Islet precursor cell (in vitro differentiated cells): ENCODE data around the gene CER1.

Experiments used
- DNase-seq: peaks from one replicate; pipeline ENCODE4 v3.0.0-alpha.2; 2018

The CER1 gene, protein sequence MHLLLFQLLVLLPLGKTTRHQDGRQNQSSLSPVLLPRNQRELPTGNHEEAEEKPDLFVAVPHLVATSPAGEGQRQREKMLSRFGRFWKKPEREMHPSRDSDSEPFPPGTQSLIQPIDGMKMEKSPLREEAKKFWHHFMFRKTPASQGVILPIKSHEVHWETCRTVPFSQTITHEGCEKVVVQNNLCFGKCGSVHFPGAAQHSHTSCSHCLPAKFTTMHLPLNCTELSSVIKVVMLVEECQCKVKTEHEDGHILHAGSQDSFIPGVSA

DNA sequence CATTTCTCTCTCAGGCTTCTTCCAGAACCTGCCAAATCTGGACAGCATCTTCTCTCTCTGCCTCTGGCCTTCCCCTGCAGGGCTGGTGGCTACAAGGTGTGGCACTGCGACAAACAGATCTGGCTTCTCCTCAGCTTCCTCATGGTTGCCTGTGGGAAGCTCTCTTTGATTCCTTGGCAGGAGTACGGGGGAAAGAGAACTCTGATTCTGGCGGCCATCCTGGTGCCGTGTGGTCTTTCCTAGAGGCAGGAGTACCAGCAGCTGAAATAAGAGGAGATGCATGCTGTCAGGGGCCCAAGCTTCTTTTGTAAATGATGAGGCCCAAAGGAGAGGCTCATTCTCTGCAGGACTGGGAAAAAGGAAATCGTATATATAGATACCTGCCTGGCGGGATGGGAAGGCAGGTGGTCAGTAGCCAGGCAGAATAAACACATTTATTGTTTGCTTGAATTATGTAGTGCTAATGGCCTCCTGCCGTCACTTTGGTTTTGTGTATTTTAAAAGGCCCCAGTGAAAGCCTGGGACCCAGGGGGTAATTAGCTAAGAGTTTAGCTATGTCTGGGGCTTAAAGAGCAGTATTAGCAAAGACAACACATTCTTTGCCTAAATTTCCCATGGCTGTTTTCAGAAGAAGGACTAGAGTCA lies at the start of gene CER1:
Gene CER1 (minus strand): TSS at position 343 of the 645 bp plus-strand sequence. CDS start 61 bp downstream, at position 282.
- DNase-seq = peak; percentile 76

GRCh38 chr9:14770592-14770991 lies 48.1 kb upstream of the CER1 start:
- DNase-seq = no peak

DNA sequence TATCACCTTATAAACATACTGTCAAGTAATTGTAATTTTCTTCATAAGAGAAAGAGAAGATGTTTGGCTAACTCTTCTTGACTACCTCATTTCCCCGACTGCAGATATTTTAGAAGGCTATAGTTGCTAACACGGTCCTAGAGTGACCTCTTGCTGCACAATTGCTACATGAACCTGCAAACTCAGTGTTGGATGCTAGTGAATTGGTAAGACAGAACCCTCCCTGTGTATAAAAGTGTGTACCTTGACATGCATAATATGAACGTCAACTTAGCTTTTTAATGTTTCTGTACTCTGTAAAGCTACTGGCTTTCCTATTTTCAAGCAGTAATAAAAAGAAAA lies 46.7 kb upstream of the CER1 start:
- no peak for DNase-seq

GRCh38 chr9:14768405-14769229 lies 46.1 kb upstream of the CER1 start:
- DNase-seq = no peak

GRCh38 chr9:14766299-14766698 lies 43.8 kb upstream of the CER1 start:
- DNase-seq = no peak

DNA sequence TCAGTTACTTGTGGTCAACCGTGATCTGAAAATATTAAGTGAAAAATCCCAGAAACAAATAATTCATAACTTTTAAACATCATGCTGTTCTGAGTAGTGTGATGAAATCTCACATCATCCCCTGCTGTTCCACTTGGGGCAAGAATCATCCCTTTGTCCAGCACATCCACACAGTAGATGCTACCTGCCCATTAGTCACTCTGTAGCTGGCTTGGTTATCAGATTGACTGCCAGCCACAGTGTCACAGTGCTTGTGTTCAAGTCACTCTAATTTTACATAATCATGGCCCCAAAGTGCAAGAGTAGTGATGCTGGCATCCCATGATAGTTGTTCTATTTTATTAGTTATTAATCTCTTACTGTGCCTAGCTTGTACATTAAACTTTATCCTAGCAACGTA lies 39.1 kb upstream of the CER1 start:
- no peak for DNase-seq

DNA sequence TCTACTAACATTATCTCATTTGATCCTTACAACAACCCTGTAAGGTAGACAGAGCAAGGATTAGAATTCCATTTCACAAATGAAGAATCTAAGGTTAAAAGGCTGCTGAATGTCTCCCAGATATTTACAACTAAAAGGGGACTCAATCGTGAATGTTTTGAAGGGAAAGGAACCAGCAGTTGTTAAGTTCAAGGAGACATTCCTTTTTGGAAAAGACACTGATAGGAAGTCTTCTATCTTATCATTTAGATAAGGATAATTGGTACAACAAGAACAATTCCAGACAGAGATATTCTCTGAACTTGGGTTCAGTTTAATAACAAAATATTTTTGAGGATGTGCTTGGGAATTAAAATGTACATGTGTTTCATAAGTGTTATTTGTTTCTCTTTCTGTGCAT lies 37.5 kb upstream of the CER1 start:
- DNase-seq = no peak

DNA sequence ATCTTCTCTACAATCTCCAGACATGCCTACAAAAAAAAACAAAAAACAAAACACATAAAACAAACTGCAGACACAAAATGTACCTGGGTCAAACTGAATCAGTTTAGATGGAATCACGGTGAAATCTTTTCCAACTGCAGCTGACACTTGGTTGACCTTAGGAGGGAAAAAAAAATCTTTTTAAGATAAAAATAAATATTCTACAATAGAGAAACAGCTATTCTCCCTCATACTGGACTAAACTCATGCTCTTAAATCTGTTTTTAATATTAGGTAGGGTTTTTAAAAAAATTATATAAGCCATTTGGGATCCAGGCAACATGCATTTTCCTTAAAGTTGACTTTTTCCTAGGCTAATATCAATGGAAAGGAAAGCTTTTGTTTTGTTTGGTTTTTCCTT lies 33.8 kb upstream of the CER1 start:
- DNase-seq = no peak

GRCh38 chr9:14752871-14753270 lies 30.3 kb upstream of the CER1 start:
- DNase-seq = no peak

DNA sequence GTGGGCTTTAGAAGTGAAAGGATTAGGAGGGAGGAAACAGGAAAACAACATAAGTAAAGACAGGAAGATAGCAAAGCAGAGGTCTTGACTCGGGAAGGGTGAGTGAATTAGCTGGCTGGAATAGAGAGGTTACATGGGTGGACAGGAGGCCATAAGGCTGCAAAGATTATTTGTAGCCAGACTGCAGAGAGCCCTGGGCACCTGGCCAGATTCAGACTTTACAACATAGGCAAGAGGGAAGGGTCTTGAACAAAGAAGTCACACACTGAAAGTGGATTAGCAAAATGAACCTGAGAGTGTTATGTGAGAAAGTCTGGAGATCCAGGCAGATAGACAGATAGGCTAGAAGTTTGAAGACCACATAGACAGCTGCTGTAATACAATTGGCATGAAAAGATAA lies 29.7 kb upstream of the CER1 start:
- DNase-seq = no peak

DNA sequence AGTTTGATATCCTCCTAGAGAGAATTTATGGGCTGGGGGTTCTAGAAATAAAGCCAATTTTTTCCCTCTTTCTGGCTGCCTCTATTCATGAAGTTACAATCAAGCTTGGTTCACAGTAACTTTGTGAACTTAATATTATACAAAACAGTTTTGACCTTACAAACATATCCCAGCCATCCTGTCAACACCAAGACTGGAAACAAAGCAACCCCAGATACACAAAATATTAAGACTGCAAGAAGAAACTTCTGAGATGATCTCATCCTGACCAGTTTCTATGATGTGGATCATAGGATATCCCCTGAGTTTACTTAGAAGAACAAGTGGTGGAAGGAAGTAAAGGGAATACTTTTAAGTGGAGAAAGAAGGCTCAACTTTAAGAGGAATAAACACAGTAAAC lies 28.3 kb upstream of the CER1 start:
- no peak for DNase-seq

- DNase-seq = no peak
These were observed 27.2 kb upstream of the CER1 start for GRCh38 chr9:14749741-14750211.

GRCh38 chr9:14748373-14748772 lies 25.8 kb upstream of the CER1 start:
- no peak for DNase-seq

- DNase-seq = no peak
These were observed 24.6 kb upstream of the CER1 start for GRCh38 chr9:14747111-14747510.

DNA sequence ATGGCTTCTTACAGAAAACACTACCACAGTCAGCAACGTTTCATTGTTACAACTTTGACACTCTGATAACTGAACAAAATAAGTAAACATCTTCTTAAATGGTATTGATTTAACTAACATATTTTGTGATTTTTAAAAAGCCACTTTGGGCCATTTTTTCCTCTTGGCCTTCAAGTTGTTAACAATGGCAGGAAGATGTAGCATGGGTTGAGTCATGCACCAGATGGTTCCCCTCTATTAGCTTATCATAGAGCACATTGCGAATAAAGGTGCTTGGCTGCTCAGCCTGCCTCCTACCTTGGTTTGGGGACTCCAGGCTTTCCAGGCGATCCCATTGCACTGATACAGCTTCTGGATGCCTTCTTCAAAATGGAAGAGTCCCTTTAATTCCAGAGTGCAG lies 24.1 kb upstream of the CER1 start:
- no peak for DNase-seq

- DNase-seq = no peak
These were observed 22.2 kb upstream of the CER1 start for GRCh38 chr9:14744768-14745167.

DNA sequence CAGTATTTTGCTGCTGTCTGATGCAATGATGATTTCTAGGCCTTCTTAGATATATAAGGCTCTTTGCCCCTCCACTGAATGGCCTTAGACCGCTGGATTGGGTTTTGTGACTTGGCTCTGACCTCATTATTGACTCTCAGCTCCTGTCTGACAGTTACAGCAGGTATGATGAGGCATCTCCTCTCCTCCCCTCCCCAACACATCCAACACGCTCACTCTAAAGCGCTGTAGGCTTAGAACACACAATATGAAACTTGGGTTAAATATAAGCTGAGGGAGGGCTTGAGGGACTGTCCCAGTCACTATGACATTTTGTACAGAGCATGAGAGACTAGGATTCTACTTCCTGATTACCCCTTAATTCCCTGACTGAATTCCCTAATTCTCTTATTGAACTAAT lies 18.8 kb upstream of the CER1 start:
- no peak for DNase-seq

DNA sequence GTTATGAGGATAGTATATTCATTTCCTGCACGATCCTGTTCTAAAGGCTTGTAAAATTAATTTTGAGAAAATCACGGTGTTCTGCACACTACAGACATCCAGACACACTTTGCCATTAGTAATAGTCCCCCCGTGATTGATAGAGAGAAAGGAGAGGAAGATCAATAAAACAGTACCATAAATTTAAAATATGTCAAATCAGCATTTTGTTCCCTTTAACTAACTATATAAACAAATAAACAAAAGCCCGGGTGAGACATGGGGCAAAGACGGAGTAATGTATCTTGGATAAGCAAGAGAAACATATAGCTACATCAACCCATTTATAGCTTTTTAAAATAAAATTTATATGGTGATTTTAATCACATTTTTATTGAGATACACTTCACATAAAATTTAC lies 10.6 kb upstream of the CER1 start:
- no peak for DNase-seq

- no peak for DNase-seq
These were observed 8.9 kb upstream of the CER1 start for GRCh38 chr9:14731294-14731981.

- no peak for DNase-seq
These were observed 7.9 kb upstream of the CER1 start for GRCh38 chr9:14730461-14730898.

DNA sequence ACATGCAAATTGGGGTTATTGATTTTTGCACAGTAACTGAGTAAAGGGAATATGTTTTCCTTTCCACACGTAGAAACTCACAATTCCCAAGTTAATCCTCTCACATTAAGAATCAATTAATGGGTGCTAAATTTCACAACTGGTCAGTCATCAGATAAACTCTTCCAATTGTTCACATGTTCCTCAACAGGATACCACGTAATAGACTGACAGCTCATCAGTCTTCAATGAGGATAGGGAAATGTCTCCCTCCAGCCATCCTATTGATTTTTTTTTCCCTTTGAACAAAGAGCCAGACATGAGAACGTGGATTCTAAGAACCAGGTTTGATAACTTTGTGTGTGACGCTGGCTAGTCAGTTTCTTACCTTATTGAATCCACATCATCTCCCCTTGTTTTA lies 768 bp upstream of the CER1 start:
- no peak for DNase-seq

GRCh38 chr9:14719231-14719923 lies 3.2 kb downstream of the CER1 start:
- DNase-seq = no peak

DNA sequence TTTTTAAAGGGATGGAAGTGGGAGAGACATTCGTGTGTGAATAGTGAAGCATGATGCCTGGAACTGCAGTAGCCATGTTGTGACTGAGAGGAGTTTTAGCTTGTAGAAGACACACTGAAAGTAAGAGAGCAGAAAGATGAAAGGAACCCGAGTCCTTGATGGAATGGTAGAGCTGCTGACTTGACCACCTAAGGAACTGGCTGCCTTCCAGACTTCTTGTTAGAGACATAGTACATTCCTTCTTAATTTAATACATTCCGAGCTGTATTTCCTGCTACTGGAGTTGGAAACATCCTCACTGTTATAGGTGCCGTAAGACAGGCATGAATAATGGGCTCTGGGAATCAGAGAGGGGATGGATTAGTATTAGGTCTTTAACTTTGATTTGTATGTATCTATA lies 7.4 kb downstream of the CER1 start:
- no peak for DNase-seq
